Fibroblast of peridontal ligament (primary cell): ENCODE data around the gene GSN.

Experiments
- DNase-seq: peaks from one replicate; pipeline ENCODE4 v3.0.0-alpha.2; 2010; ENCODE audit errors: extremely low read depth

Gene GSN

GRCh38 chr9:121246821-121247561, 21.0 kb upstream of the GSN start:
- peak; percentile 89 for DNase-seq

GRCh38 chr9:121249563-121249962, 18.4 kb upstream of the GSN start:
- no peak for DNase-seq

- no peak for DNase-seq
Measured at GRCh38 chr9:121252104-121252851, 15.7 kb upstream of the GSN start.

- no peak for DNase-seq
Measured at GRCh38 chr9:121253162-121253561, 14.8 kb upstream of the GSN start.

- no peak for DNase-seq
Measured at GRCh38 chr9:121253821-121254501, 14.0 kb upstream of the GSN start.

- DNase-seq, result no peak
Measured at GRCh38 chr9:121259498-121259897, 8.5 kb upstream of the GSN start.

- DNase-seq, result no peak
Measured at GRCh38 chr9:121259935-121260334, 8.0 kb upstream of the GSN start.

- DNase-seq, result no peak
Measured at GRCh38 chr9:121260457-121261106, 7.4 kb upstream of the GSN start.

- peak; percentile 32 for DNase-seq
Measured at GRCh38 chr9:121261107-121261460, 6.9 kb upstream of the GSN start.

GRCh38 chr9:121261755-121262154, 6.2 kb upstream of the GSN start:
- no peak for DNase-seq

- DNase-seq, result no peak
Measured at GRCh38 chr9:121262423-121262822, 5.5 kb upstream of the GSN start.

- DNase-seq, result no peak
Measured at GRCh38 chr9:121262953-121263352, 5.0 kb upstream of the GSN start.

- DNase-seq, result no peak
Measured at GRCh38 chr9:121266356-121266755, 1.6 kb upstream of the GSN start.

GRCh38 chr9:121266906-121267650, 884 bp upstream of the GSN start:
- DNase-seq, result no peak

GRCh38 chr9:121268598-121268850, 562 bp downstream of the GSN start:
- no peak for DNase-seq

GRCh38 chr9:121268851-121269641, 1.1 kb downstream of the GSN start:
- DNase-seq, result peak; percentile 49

- DNase-seq, result no peak
Measured at GRCh38 chr9:121269642-121270254, 1.8 kb downstream of the GSN start.

GRCh38 chr9:121271368-121272341, 3.7 kb downstream of the GSN start:
- DNase-seq, result peak; percentile 96

GRCh38 chr9:121272401-121272948, 4.5 kb downstream of the GSN start:
- no peak for DNase-seq
